ENCODE measurements around the gene AP2A2. TPM values are rescaled to one million over a fixed set of nuclear protein-coding genes. Genes with fewer than 3 reads are reported as not detected.

AP2A2 gene
- total RNA-seq, 2 donors from 2014 or later = 79.4 to 97.7 TPM

GRCh38 chr11:978781-979180 is 53.1 kb downstream of the AP2A2 start:
- Mint-ChIP-seq H3K27me3 (ENCODE audit: insufficient read depth) (no peaks in the 10 kb centered on the region), H3K4me1 (peaks cover 4% of the 10 kb centered on the region), H3K27ac (peak overlapping the region; percentile 64), H3K36me3 (ENCODE audit: low read depth) (peaks cover 61% of the 10 kb centered on the region), H3K4me3 (no peak overlapping the region), H3K9me3 (no peaks in the 10 kb centered on the region)
- Histone ChIP-seq H3K36me3 (ENCODE audit: control insufficient read depth, insufficient read depth, low read length) (peaks cover 47% of the 10 kb centered on the region), H3K9me3 (ENCODE audit: control insufficient read depth, low read length) (no peaks in the 10 kb centered on the region), H3K9ac (ENCODE audit: extremely low read depth, low read length, poor library complexity, severe bottlenecking) (no peak overlapping the region), H3K4me3 (ENCODE audit: low read length) (no peak overlapping the region), H3K4me1 (ENCODE audit: control insufficient read depth, insufficient read depth, low read length) (no peaks in the 10 kb centered on the region), H3K27ac (ENCODE audit: low read depth, low read length) (no peak overlapping the region), H3K27me3 (ENCODE audit: control insufficient read depth, insufficient read depth, low read length, poor library complexity, severe bottlenecking) (no peaks in the 10 kb centered on the region)
- DNase-seq = no peak
- TF ChIP-seq, protein P1, sequence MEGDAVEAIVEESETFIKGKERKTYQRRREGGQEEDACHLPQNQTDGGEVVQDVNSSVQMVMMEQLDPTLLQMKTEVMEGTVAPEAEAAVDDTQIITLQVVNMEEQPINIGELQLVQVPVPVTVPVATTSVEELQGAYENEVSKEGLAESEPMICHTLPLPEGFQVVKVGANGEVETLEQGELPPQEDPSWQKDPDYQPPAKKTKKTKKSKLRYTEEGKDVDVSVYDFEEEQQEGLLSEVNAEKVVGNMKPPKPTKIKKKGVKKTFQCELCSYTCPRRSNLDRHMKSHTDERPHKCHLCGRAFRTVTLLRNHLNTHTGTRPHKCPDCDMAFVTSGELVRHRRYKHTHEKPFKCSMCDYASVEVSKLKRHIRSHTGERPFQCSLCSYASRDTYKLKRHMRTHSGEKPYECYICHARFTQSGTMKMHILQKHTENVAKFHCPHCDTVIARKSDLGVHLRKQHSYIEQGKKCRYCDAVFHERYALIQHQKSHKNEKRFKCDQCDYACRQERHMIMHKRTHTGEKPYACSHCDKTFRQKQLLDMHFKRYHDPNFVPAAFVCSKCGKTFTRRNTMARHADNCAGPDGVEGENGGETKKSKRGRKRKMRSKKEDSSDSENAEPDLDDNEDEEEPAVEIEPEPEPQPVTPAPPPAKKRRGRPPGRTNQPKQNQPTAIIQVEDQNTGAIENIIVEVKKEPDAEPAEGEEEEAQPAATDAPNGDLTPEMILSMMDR (conservative IDR thresholded peaks at IDR 0.05) = no peak
- WGBS, 2 experiments (ENCODE audit: insufficient coverage in 1 of 2, insufficient read length in 1 of 2) = 93 to 97% methylated on average over 9 to 16 of the region's 16 CpGs

DNA sequence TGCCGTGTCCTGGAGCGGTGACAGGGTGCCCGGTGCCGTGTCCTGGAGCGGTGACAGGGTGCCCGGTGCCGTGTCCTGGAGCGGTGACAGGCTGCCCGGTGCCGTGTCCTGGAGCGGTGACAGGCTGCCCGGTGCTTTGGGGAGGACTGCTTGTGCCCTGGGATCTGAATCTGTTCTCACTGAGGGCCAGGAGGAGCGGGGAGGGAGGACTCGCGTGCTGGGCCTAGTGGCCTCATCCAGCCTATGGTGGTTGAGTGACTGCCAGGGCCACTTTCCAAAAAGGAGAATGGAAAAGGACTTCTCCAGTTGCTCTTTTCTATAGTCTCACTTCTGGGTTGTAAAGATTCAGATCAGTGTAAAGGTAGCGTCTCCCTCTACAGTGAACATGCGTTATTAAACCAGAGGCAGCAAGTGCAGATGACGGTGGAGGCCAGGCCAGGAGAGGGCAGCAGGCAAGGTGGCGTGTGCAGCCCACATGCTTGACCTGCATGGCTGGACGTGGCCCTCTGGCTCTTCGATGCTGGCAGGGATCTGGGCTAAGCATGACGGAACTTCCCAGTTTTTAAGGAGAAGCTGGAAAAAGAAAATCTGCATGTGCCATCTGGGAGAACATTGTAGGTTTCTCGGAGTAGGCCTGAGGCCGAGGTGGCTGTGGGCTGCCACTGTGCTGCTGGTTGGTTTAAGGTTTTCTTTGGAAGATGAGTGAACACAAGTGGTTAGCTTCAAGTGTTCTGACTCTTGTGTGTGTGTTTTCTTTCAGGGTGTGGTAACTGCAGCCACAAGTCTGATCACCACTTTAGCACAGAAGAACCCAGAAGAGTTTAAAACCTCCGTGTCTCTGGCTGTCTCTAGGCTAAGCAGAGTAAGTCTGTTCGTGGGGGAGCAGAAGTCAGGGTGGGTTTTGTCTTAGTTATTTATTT is 55.0 kb downstream of the AP2A2 start:
- Histone ChIP-seq H3K36me3 (ENCODE audit: control insufficient read depth, insufficient read depth, low read length) (peaks cover 63% of the 10 kb centered on the region), H3K9ac (ENCODE audit: extremely low read depth, low read length, poor library complexity, severe bottlenecking) (no peak overlapping the region), H3K4me1 (ENCODE audit: control insufficient read depth, insufficient read depth, low read length) (no peaks in the 10 kb centered on the region), H3K9me3 (ENCODE audit: control insufficient read depth, low read length) (no peaks in the 10 kb centered on the region), H3K4me3 (ENCODE audit: low read length) (no peak overlapping the region), H3K27me3 (ENCODE audit: control insufficient read depth, insufficient read depth, low read length, poor library complexity, severe bottlenecking) (no peaks in the 10 kb centered on the region), H3K27ac (ENCODE audit: low read depth, low read length) (no peak overlapping the region)
- Mint-ChIP-seq H3K27ac (no peak overlapping the region), H3K27me3 (ENCODE audit: insufficient read depth) (no peaks in the 10 kb centered on the region), H3K9me3 (no peaks in the 10 kb centered on the region), H3K4me1 (peaks cover 4% of the 10 kb centered on the region), H3K4me3 (no peak overlapping the region), H3K36me3 (ENCODE audit: low read depth) (peaks cover 62% of the 10 kb centered on the region)
- 94 to 95% methylated on average over 23 to 26 of the region's 26 CpGs for WGBS, 2 experiments (ENCODE audit: insufficient coverage in 1 of 2, insufficient read length in 1 of 2)
- TF ChIP-seq, protein P1 (conservative IDR thresholded peaks at IDR 0.05) = peak; percentile 43
- no peak for DNase-seq

DNA sequence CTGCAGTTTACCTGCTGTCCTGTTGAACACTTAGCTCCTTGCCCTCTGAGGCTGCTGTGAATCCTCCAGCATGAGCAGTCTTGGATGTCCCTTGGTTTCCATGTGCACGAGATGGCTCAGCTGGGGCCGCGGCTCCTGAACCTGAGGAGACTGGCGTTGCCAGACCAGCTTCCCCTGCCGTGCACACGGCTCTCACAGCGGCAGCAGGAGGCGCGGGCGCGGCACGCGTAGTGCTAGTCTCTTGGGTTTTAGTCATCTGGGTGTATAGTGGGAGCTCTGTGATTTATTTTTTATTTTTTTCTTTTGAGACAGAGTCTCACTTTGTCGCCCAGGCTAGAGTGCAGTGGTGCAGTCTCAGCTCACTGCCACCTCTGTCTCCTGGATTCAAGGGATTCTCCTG is 56.1 kb downstream of the AP2A2 start:
- no peaks in the 10 kb centered on the region for H3K27me3 ChIP-seq (ENCODE audit: control insufficient read depth, insufficient read depth, low read length, poor library complexity, severe bottlenecking)
- H3K27ac ChIP-seq (ENCODE audit: low read depth, low read length) = no peak overlapping the region
- Mint-ChIP-seq H3K27ac (no peak overlapping the region), H3K27me3 (ENCODE audit: insufficient read depth) (no peaks in the 10 kb centered on the region), H3K4me1 (no peaks in the 10 kb centered on the region), H3K9me3 (no peaks in the 10 kb centered on the region), H3K36me3 (ENCODE audit: low read depth) (peaks cover 63% of the 10 kb centered on the region), H3K4me3 (no peak overlapping the region)
- no peak overlapping the region for H3K9ac ChIP-seq (ENCODE audit: extremely low read depth, low read length, poor library complexity, severe bottlenecking)
- no peak overlapping the region for H3K4me3 ChIP-seq (ENCODE audit: low read length)
- 97 to 98% methylated on average over 5 to 14 of the region's 14 CpGs for WGBS, 2 experiments (ENCODE audit: insufficient coverage in 1 of 2, insufficient read length in 1 of 2)
- TF ChIP-seq, protein P1 (conservative IDR thresholded peaks at IDR 0.05) = no peak
- no peaks in the 10 kb centered on the region for H3K4me1 ChIP-seq (ENCODE audit: control insufficient read depth, insufficient read depth, low read length)
- DNase-seq = no peak
- H3K36me3 ChIP-seq (ENCODE audit: control insufficient read depth, insufficient read depth, low read length) = peaks cover 65% of the 10 kb centered on the region
- H3K9me3 ChIP-seq (ENCODE audit: control insufficient read depth, low read length) = no peaks in the 10 kb centered on the region
